HL-60 (cell line): Measurements from ENCODE around the gene AFM.

Source experiments
- DNase-seq, 2 experiments: peaks; one replicate each; pipeline ENCODE4 v3.0.0-alpha.2; 2010 to 2020; ENCODE audit warnings: low read depth in 1 of 2, low spot score in 1 of 2
- H3K27ac ChIP-seq: fragments of 250-450 bp; sonication (Bioruptor Pico); replicated peaks from 2 replicates; pipeline ENCODE4 v1.5.1; 2020; ENCODE audit warnings: mild to moderate bottlenecking, moderate library complexity
- H3K27me3 ChIP-seq: fragments of 250-450 bp; sonication (Bioruptor Pico); 2 replicates; pipeline ENCODE4 v1.5.1; 2021; ENCODE audit warnings: mild to moderate bottlenecking, moderate library complexity; ENCODE audit not compliant: insufficient read depth, poor library complexity, severe bottlenecking
- H3K4me3 ChIP-seq: replicated peaks from 2 replicates; pipeline ENCODE4 v1.5.1; 2011; ENCODE audit warnings: mild to moderate bottlenecking, control low read depth, low read length; ENCODE audit not compliant: insufficient read depth
- CTCF ChIP-seq: IDR thresholded peaks from one replicate; pipeline ENCODE4 v1.5.1; 2011; ENCODE audit warnings: low read length, control low read depth, inconsistent platforms; ENCODE audit not compliant: insufficient read depth
- GABPA ChIP-seq: IDR thresholded peaks from 2 replicates; pipeline ENCODE4 v1.6.1; 2012; ENCODE audit warnings: low read depth
- POLR2AphosphoS5 ChIP-seq: IDR thresholded peaks from 2 replicates; pipeline ENCODE4 v1.6.1; 2012; ENCODE audit warnings: low read depth
- REST ChIP-seq: IDR thresholded peaks from 2 replicates; pipeline ENCODE4 v1.6.1; 2012; ENCODE audit warnings: low read depth; ENCODE audit not compliant: insufficient replicate concordance
- SPI1 ChIP-seq: IDR thresholded peaks from 2 replicates; pipeline ENCODE4 v1.6.1; 2012; ENCODE audit warnings: low read depth, mild to moderate bottlenecking, borderline replicate concordance

AFM gene

GRCh38 chr4:73459048-73459421 lies 22.5 kb upstream of the AFM start:
- no peak for DNase-seq
- Histone ChIP-seq H3K27ac (no peak overlapping the region), H3K4me3 (no peak overlapping the region), H3K27me3 (no peaks in the 10 kb centered on the region)
- TF ChIP-seq CTCF, result no peak

DNA sequence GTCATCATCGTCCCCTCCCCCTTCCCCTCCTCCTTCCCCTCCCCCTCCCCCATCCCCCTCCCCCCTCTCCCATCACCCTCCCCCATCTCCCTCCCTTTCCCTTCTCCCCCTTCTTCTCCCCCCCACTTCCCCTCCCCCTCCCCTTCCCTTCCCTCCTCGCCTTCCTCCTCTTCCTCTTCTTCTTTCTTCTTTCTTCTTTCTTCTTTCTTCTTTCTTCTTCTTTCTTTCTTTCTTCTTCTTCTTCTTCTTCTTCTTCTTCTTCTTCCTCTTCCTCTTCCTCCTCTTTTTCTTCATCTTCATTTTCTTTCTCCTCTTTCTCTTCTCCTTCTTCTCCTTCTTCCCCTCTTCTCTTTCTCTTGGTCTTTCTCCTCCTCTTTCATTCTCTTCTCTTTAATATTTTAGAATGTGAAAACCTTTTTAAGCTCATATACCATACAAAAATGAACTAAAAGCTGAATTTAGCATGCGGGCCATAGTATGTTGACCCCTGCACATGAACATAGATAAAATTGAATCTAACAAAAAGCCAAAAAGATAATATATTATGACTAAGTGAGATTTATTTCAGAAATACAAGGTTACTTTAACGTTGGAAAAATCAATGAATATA lies 20.5 kb upstream of the AFM start:
- H3K4me3 ChIP-seq, result no peak overlapping the region
- no peak overlapping the region for H3K27ac ChIP-seq
- H3K27me3 ChIP-seq, result no peaks in the 10 kb centered on the region
- TF ChIP-seq REST (no peak), SPI1 (no peak), POLR2AphosphoS5 (no peak), GABPA (no peak), CTCF (no peak)
- DNase-seq, result no peak

DNA sequence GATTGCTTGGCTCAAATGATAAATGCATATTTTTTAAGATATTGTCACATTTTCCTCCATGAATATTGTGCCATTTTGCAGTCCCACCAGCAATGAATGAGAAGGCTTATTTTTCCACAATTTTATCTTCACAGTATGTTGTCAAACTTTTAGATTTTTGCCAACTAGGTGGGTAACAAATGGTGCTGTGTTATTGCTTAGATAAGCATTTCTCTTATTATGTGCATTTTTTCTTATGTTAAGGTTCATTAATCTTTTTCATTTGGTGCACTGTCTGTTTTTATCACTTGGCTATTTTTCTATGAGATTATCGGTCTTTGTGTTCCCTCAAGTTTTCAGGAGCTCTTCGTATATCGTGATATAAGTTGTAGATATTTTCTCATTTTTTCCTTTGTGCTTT lies 13.4 kb upstream of the AFM start:
- H3K4me3 ChIP-seq, result no peak overlapping the region
- H3K27ac ChIP-seq, result no peak overlapping the region
- DNase-seq, result no peak
- no peak for TF ChIP-seq POLR2AphosphoS5
- TF ChIP-seq REST, result no peak
- TF ChIP-seq CTCF, result no peak
- TF ChIP-seq GABPA, result no peak
- peaks cover 3% of the 10 kb centered on the region for H3K27me3 ChIP-seq

DNA sequence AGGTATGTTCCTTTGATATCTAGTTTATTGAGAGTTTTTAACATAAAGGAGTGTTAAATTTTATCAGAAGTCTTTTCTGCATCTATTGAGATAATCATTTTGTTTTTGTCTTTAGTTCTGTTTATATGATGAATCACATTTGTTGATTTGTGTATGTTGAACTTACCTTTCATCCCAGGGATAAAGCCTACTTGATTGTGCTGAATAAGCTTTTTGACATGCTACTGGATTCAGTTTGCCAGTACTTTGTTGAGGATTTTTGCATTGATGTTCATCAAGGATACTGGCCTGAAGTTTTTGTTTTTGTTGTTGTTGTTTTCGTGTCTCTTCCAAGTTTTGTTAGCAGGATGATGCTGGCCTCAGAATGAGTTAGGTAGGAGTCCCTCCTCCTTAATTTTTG lies 10.8 kb upstream of the AFM start:
- H3K27ac ChIP-seq, result no peak overlapping the region
- no peak for DNase-seq
- H3K27me3 ChIP-seq, result peaks cover 3% of the 10 kb centered on the region
- no peak overlapping the region for H3K4me3 ChIP-seq
- TF ChIP-seq GABPA (no peak), SPI1 (no peak), REST (no peak), CTCF (no peak), POLR2AphosphoS5 (no peak)
